ENCODE results near the gene ANKRD34A.
A peak's percentile ranks its signal among the peaks of the same experiment; 100 is the strongest.

The ANKRD34A gene

GRCh38 chr1:145986551-145986950 lies 22.2 kb upstream of the ANKRD34A start:
- peak overlapping the region; percentile 98 for H3K27ac ChIP-seq
- peaks cover 75 to 77% of the 10 kb centered on the region in 2 experiments for H3K4me1 ChIP-seq (ENCODE audit: control insufficient read depth in 1 of 2, insufficient read depth in 1 of 2, low read depth in 1 of 2, low read length in 1 of 2)
- no peaks in the 10 kb centered on the region for H3K9me3 ChIP-seq
- no peaks in the 10 kb centered on the region for H3K27me3 ChIP-seq
- TF ChIP-seq CTCF (IDR thresholded peaks at IDR 0.05): no peak
- H3K36me3 ChIP-seq: peaks cover 7% of the 10 kb centered on the region
- peak overlapping the region; percentile 53 to 58 for H3K4me3 ChIP-seq (ENCODE audit: low read depth in 1 of 2, low read length in 1 of 2)

GRCh38 chr1:145985502-145986439 lies 21.4 kb upstream of the ANKRD34A start:
- no peaks in the 10 kb centered on the region for H3K9me3 ChIP-seq
- H3K4me3 ChIP-seq (ENCODE audit: low read depth in 1 of 2, low read length in 1 of 2): peak overlapping the region; percentile 53 to 58
- H3K36me3 ChIP-seq: peaks cover under 1% of the 10 kb centered on the region
- H3K27me3 ChIP-seq: no peaks in the 10 kb centered on the region
- peaks cover 82% of the 10 kb centered on the region in 2 experiments for H3K4me1 ChIP-seq (ENCODE audit: control insufficient read depth in 1 of 2, insufficient read depth in 1 of 2, low read depth in 1 of 2, low read length in 1 of 2)
- TF ChIP-seq CTCF (IDR thresholded peaks at IDR 0.05): no peak
- H3K27ac ChIP-seq: peak overlapping the region; percentile 98

- Histone ChIP-seq H3K4me3 (ENCODE audit: low read depth in 1 of 2, low read length in 1 of 2) (peak overlapping the region; percentile 53 to 58), H3K4me1 (ENCODE audit: control insufficient read depth in 1 of 2, insufficient read depth in 1 of 2, low read depth in 1 of 2, low read length in 1 of 2) (peaks cover 88% of the 10 kb centered on the region in 2 experiments), H3K36me3 (no peaks in the 10 kb centered on the region), H3K9me3 (no peaks in the 10 kb centered on the region), H3K27ac (peak overlapping the region; percentile 98), H3K27me3 (no peaks in the 10 kb centered on the region)
- no peak for TF ChIP-seq CTCF (IDR thresholded peaks at IDR 0.05)
Measured at GRCh38 chr1:145985129-145985501, 20.7 kb upstream of the ANKRD34A start.

- TF ChIP-seq CTCF (IDR thresholded peaks at IDR 0.05): no peak
- Histone ChIP-seq H3K27ac (peak overlapping the region; percentile 99), H3K4me3 (ENCODE audit: low read depth in 1 of 2, low read length in 1 of 2) (peak overlapping the region in 1 of 2 experiments; percentile 58)
Measured at GRCh38 chr1:145983960-145984830, 19.8 kb upstream of the ANKRD34A start.

GRCh38 chr1:145983206-145983675 lies 18.9 kb upstream of the ANKRD34A start:
- no peaks in the 10 kb centered on the region for H3K36me3 ChIP-seq
- H3K4me3 ChIP-seq (ENCODE audit: low read depth in 1 of 2, low read length in 1 of 2): no peak overlapping the region
- H3K4me1 ChIP-seq (ENCODE audit: control insufficient read depth in 1 of 2, insufficient read depth in 1 of 2, low read depth in 1 of 2, low read length in 1 of 2): peaks cover 93 to 97% of the 10 kb centered on the region in 2 experiments
- H3K27me3 ChIP-seq: no peaks in the 10 kb centered on the region
- no peaks in the 10 kb centered on the region for H3K9me3 ChIP-seq
- no peak for TF ChIP-seq CTCF (IDR thresholded peaks at IDR 0.05)
- H3K27ac ChIP-seq: peak overlapping the region; percentile 99

More at GRCh38 chr1:145983960-145984830, 19.8 kb upstream of the ANKRD34A start:
- Histone ChIP-seq H3K36me3 (no peaks in the 10 kb centered on the region), H3K4me1 (ENCODE audit: control insufficient read depth in 1 of 2, insufficient read depth in 1 of 2, low read depth in 1 of 2, low read length in 1 of 2) (peaks cover 93 to 95% of the 10 kb centered on the region in 2 experiments), H3K9me3 (no peaks in the 10 kb centered on the region), H3K27me3 (no peaks in the 10 kb centered on the region)

Data from neutrophil (primary cell).